Suprapubic skin (tissue), 4 donors: Measurements from ENCODE around the gene TTC1.

ENCODE experiments used
- POLR2A ChIP-seq, 2 donors: fragments of 450-650 bp; IDR thresholded peaks; one replicate each; pipeline ENCODE4 v1.6.1; 2017; ENCODE audit warnings: antibody characterized with exemption in 2 of 2, mild to moderate bottlenecking in 2 of 2, moderate library complexity in 2 of 2
- POLR2AphosphoS5 ChIP-seq, 3 donors: sonication (generic); formaldehyde crosslinking; IDR thresholded peaks; one replicate each; pipeline ENCODE4 v1.6.1; 2017; ENCODE audit warnings: antibody characterized with exemption in 3 of 3
- TF ChIP-seq, protein P1 (sequence below), 2 donors: fragments of 200-600 bp in 1 of 2; fragments of 450-650 bp in 1 of 2; sonication (generic) in 1 of 2; IDR thresholded peaks; one replicate each; pipeline ENCODE4 v1.5.1; 2016 to 2019; ENCODE audit warnings: antibody characterized with exemption in 2 of 2, mild to moderate bottlenecking in 1 of 2, moderate library complexity in 1 of 2

DNA sequence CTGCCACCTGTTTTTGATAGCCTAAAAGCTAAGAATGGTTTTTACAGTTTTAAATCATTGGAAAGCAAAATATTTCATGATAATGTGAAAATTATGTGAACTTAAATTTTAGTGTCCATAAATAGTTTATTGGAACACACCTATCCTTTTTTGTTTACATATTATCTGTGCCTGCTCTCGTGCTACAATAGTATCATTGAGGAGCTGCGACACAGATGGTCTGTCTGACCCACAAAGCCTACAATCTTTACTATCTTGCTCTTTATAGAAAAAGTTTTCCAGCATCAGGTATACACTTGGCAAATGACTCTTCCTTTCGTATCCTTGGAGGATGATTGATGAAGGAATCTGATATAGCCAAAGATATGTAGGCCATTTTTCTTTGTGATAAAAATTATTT is 40.2 kb downstream of the TTC1 start:
- TF ChIP-seq POLR2A (IDR thresholded peaks at IDR 0.05) (no peak), POLR2AphosphoS5 (IDR thresholded peaks at IDR 0.05) (no peak)
- TF ChIP-seq, protein P1, sequence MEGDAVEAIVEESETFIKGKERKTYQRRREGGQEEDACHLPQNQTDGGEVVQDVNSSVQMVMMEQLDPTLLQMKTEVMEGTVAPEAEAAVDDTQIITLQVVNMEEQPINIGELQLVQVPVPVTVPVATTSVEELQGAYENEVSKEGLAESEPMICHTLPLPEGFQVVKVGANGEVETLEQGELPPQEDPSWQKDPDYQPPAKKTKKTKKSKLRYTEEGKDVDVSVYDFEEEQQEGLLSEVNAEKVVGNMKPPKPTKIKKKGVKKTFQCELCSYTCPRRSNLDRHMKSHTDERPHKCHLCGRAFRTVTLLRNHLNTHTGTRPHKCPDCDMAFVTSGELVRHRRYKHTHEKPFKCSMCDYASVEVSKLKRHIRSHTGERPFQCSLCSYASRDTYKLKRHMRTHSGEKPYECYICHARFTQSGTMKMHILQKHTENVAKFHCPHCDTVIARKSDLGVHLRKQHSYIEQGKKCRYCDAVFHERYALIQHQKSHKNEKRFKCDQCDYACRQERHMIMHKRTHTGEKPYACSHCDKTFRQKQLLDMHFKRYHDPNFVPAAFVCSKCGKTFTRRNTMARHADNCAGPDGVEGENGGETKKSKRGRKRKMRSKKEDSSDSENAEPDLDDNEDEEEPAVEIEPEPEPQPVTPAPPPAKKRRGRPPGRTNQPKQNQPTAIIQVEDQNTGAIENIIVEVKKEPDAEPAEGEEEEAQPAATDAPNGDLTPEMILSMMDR (IDR thresholded peaks at IDR 0.05), result no peak
